ENCODE data around the gene ZNF496.

The ZNF496 gene

GRCh38 chr1:247330548-247331171 is 1.0 kb downstream of the ZNF496 start:
- DNase-seq = no peak

GRCh38 chr1:247329097-247329617 is 2.5 kb downstream of the ZNF496 start:
- no peak for DNase-seq

- DNase-seq = no peak
Observed at GRCh38 chr1:247328311-247328710, 3.4 kb downstream of the ZNF496 start.

GRCh38 chr1:247326411-247327130 is 5.1 kb downstream of the ZNF496 start:
- DNase-seq = no peak

- DNase-seq = no peak
Observed at GRCh38 chr1:247324923-247325322, 6.7 kb downstream of the ZNF496 start.

- no peak for DNase-seq
Observed at GRCh38 chr1:247324204-247324787, 7.4 kb downstream of the ZNF496 start.

- no peak for DNase-seq
Observed at GRCh38 chr1:247322849-247323586, 8.6 kb downstream of the ZNF496 start.

- DNase-seq = no peak
Observed at GRCh38 chr1:247322442-247322841, 9.2 kb downstream of the ZNF496 start.

- no peak for DNase-seq
Observed at GRCh38 chr1:247317702-247318101, 14.0 kb downstream of the ZNF496 start.

GRCh38 chr1:247316590-247317197 is 15.0 kb downstream of the ZNF496 start:
- DNase-seq = no peak

- DNase-seq = no peak
Observed at GRCh38 chr1:247304031-247304430, 27.6 kb downstream of the ZNF496 start.

GRCh38 chr1:247303216-247303615 is 28.5 kb downstream of the ZNF496 start:
- DNase-seq = no peak

- DNase-seq = no peak
Observed at GRCh38 chr1:247301176-247301540, 30.5 kb downstream of the ZNF496 start.

- no peak for DNase-seq
Observed at GRCh38 chr1:247300491-247301175, 31.0 kb downstream of the ZNF496 start.

GRCh38 chr1:247299723-247300381 is 31.8 kb downstream of the ZNF496 start:
- DNase-seq = no peak

- DNase-seq = no peak
Observed at GRCh38 chr1:247298701-247299100, 33.0 kb downstream of the ZNF496 start.

- DNase-seq = no peak
Observed at GRCh38 chr1:247298124-247298481, 33.6 kb downstream of the ZNF496 start.

- DNase-seq = no peak
Observed at GRCh38 chr1:247297263-247298123, 34.2 kb downstream of the ZNF496 start.

GRCh38 chr1:247296599-247297180 is 35.0 kb downstream of the ZNF496 start:
- DNase-seq = no peak

All from amygdala (tissue), 56 donors.